IgD-negative memory B cell (primary cell): ENCODE results near the gene ARID5A. TPM values are rescaled to one million over a fixed set of nuclear protein-coding genes. Genes with fewer than 3 reads are reported as not detected.
"Not testable (repeated sequence)": the region's sequence is repeated elsewhere in the genome, so short reads cannot be mapped to it uniquely, and the experiment has no call there.

Source experiments
- H3K27ac Mint-ChIP-seq, 3 donors: one replicate each; pipeline ENCODE4 v1.8.0; 2020 to 2022; ENCODE audit warnings: mild to moderate bottlenecking in 3 of 3, mixed read lengths in 3 of 3, moderate library complexity in 1 of 3
- H3K27me3 Mint-ChIP-seq: one replicate; pipeline ENCODE4 v1.8.0; 2021; ENCODE audit warnings: mixed read lengths
- H3K36me3 Mint-ChIP-seq: one replicate; pipeline ENCODE4 v1.8.0; 2020; ENCODE audit warnings: mild to moderate bottlenecking, mixed read lengths
- H3K4me1 Mint-ChIP-seq, 3 donors: one replicate each; pipeline ENCODE4 v1.8.0; 2020 to 2022; ENCODE audit warnings: mixed read lengths in 3 of 3, mild to moderate bottlenecking in 1 of 3
- H3K4me3 Mint-ChIP-seq, 4 donors: one replicate each; pipeline ENCODE4 v1.8.0; 2020 to 2022; ENCODE audit warnings: mild to moderate bottlenecking in 4 of 4, mixed read lengths in 4 of 4, moderate library complexity in 3 of 4
- H3K9me3 Mint-ChIP-seq, 3 donors: one replicate each; pipeline ENCODE4 v1.8.0; 2020 to 2021; ENCODE audit warnings: mixed read lengths in 3 of 3, mild to moderate bottlenecking in 1 of 3
- polyA plus RNA-seq: library from polyadenylated mRNA; unstranded; fragments of 300-500 nt; fragmentation: Illumina TruSeq; gene quantifications from one replicate; pipeline ENCODE4 v1.2.3, GENCODE V29; 2021

ARID5A gene
- polyA plus RNA-seq, 1 donor from 2014 or later = 62.3 TPM

DNA sequence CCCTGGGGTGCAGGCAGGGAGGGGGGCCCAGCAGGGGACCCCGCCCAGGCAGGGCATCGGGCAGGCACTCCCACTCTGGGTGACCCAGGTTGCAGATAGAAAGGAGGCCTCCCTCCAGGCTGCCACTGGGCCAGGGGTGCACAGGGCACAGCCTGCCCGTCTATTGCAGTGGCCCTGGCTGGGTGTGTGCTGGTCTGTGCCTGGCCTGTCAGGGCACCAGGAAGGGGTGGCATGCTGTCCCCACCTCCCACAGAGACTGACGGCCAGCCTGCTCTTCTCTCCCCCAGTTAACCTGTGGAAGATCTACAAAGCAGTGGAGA, 12.9 kb downstream of the ARID5A start:
- Mint-ChIP-seq H3K27me3 (no peaks in the 10 kb centered on the region), H3K9me3 (no peaks in the 10 kb centered on the region), H3K36me3 (peaks cover 2% of the 10 kb centered on the region), H3K4me1 (peaks cover 5 to 10% (median 8%) of the 10 kb centered on the region in 3 donors), H3K4me3 (no peak overlapping the region), H3K27ac (no peak overlapping the region)

DNA sequence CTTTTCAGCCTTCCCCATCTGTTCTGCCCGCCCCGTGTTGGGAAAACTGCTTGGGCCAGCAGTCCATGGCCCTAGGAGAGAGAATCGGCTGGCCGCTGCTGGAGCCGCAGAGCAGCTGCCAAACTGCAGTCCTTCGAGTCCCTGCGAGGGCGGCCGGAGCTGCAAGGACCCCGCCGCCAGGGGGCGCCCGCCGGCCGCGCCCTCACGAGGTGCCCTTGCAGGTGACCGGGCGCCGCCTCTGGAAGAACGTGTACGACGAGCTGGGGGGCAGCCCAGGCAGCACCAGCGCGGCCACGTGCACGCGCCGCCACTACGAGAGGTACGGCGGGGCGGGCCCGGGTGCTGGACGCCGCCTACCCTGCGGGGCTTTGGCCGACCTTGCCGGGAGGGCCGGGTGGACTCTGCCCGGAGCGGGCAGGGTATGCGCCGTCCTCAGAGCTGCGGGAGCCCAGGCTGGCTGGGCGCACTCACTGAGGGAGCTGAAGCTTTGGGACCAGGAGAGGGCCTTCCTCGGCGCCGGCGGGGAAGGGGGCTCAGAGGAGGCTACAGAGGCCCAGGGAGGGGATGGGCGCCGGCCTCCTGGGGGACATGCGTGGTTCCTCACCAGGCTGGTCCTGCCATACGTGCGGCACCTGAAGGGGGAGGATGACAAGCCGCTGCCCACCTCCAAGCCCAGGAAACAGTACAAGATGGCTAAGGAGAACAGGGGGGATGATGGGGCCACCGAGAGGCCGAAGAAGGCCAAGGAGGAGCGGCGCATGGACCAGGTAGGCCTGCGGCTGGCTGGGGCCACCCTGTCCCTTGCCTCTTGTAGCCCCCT, 13.6 kb downstream of the ARID5A start:
- H3K36me3 Mint-ChIP-seq = peaks cover 2% of the 10 kb centered on the region
- no peak overlapping the region for H3K27ac Mint-ChIP-seq
- H3K9me3 Mint-ChIP-seq = no peaks in the 10 kb centered on the region
- H3K27me3 Mint-ChIP-seq = no peaks in the 10 kb centered on the region
- H3K4me3 Mint-ChIP-seq = no peak overlapping the region
- peaks cover 0 to 7% (median 6%) of the 10 kb centered on the region in 3 donors for H3K4me1 Mint-ChIP-seq

DNA sequence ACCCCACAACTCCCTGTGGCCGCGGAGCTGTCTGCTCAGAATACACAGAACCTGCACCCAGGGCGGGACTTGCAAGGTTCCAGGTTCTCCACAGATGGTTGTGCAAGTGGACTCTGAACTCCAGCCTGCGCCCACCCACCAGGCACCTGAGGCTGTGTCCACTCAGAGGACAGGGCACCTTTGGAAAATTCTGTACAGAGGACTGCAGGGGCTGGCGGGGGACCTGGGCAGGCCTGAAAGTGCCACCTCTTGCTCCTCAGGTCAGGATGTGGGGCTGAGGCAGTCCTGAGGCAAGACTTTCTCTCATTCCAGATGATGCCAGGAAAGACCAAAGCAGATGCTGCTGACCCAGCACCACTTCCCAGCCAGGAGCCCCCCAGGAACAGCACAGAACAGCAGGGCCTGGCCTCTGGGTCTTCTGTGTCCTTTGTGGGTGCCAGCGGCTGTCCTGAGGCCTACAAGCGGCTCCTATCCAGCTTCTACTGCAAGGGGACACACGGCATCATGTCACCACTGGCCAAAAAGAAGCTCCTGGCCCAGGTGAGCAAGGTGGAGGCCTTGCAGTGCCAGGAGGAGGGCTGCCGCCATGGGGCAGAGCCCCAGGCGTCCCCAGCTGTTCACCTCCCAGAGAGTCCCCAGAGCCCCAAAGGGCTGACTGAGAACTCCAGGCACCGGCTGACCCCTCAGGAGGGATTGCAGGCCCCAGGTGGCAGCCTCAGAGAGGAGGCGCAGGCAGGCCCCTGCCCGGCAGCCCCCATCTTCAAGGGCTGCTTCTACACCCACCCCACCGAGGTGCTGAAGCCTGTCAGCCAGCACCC, 14.4 kb downstream of the ARID5A start:
- peaks cover 2% of the 10 kb centered on the region for H3K36me3 Mint-ChIP-seq
- H3K27me3 Mint-ChIP-seq = no peaks in the 10 kb centered on the region
- H3K4me3 Mint-ChIP-seq = no peak overlapping the region
- peak overlapping the region in 1 of 3 donors; percentile 71 for H3K27ac Mint-ChIP-seq
- peaks cover 0 to 5% (median 5%) of the 10 kb centered on the region in 3 donors for H3K4me1 Mint-ChIP-seq
- H3K9me3 Mint-ChIP-seq = no peaks in the 10 kb centered on the region

DNA sequence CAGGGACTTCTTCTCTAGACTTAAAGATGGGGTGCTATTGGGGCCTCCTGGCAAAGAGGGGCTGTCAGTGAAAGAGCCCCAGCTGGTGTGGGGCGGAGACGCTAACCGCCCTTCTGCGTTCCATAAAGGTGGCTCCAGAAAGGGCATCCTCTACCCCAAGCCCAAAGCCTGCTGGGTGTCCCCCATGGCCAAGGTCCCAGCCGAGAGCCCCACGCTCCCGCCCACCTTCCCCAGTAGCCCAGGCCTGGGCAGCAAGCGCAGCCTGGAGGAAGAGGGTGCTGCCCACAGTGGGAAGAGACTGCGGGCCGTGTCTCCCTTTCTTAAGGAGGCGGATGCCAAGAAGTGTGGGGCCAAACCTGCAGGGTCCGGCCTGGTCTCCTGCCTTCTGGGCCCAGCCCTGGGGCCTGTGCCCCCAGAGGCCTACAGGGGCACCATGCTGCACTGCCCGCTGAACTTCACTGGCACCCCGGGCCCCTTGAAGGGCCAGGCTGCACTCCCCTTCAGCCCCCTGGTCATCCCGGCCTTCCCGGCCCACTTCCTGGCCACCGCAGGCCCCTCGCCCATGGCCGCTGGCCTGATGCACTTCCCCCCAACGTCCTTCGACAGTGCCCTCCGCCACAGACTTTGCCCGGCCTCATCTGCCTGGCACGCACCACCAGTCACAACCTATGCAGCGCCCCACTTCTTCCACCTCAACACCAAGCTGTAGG, 15.2 kb downstream of the ARID5A start:
- H3K4me1 Mint-ChIP-seq = peaks cover 0 to 6% (median 4%) of the 10 kb centered on the region in 3 donors
- peak overlapping the region; percentile 51 to 78 (median 71) for H3K27ac Mint-ChIP-seq

DNA sequence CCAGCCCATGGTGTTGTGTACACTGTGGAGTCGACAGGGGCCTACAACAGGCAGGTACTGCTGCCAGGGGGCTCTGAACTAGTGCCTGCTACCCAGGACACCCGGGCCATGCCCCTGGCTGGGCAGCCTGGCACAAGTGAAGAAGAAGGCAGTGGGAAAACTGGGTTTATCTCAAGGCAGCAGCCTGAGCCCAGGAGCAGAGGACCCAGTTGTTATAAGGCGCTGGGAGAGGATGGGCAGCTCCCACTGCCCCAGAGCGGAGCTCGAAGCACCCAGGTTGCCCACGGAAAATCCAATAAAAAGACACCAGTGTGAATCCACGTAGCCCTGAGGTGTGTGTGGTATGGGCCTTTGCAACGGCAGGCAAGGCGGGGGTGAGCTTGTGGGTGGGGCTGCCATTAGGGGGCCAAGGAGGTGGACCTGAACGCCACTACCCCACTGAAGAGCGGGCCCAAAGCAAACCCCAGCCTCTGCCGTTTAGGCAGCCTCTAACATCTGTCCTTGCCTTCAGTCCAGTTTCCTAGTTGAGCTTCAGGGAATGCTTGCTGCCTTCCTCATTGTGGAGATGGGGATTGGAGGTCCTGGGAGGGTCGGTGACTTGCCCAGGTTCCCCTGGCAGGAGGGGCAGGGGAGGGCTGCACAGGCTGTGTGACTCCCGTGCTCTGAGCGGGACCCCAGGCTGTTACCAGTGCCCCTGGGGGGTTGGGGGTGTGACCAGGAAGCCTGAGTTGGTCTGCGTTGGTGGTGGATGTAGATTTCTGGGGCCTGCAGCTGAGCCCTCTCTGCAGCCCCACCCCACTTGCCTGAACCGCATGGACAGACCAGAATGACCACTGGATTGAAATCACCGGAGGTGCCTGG, 16.0 kb downstream of the ARID5A start:
- H3K4me3 Mint-ChIP-seq = peak overlapping the region in 1 of 4 donors; percentile 51
- peaks cover 3% of the 10 kb centered on the region for H3K36me3 Mint-ChIP-seq
- peak overlapping the region; percentile 71 to 89 (median 80) for H3K27ac Mint-ChIP-seq
- peaks cover 0 to 8% (median 7%) of the 10 kb centered on the region in 3 donors for H3K4me1 Mint-ChIP-seq
- H3K27me3 Mint-ChIP-seq = no peaks in the 10 kb centered on the region
- peaks cover 0 to 4% (median 0%) of the 10 kb centered on the region in 3 donors for H3K9me3 Mint-ChIP-seq

More for the DNA sequence above, 15.2 kb downstream of the ARID5A start:
- Mint-ChIP-seq H3K9me3 (peaks cover 0 to 2% (median 0%) of the 10 kb centered on the region in 3 donors), H3K36me3 (peaks cover 2% of the 10 kb centered on the region), H3K4me3 (no peak overlapping the region), H3K27me3 (no peaks in the 10 kb centered on the region)

DNA sequence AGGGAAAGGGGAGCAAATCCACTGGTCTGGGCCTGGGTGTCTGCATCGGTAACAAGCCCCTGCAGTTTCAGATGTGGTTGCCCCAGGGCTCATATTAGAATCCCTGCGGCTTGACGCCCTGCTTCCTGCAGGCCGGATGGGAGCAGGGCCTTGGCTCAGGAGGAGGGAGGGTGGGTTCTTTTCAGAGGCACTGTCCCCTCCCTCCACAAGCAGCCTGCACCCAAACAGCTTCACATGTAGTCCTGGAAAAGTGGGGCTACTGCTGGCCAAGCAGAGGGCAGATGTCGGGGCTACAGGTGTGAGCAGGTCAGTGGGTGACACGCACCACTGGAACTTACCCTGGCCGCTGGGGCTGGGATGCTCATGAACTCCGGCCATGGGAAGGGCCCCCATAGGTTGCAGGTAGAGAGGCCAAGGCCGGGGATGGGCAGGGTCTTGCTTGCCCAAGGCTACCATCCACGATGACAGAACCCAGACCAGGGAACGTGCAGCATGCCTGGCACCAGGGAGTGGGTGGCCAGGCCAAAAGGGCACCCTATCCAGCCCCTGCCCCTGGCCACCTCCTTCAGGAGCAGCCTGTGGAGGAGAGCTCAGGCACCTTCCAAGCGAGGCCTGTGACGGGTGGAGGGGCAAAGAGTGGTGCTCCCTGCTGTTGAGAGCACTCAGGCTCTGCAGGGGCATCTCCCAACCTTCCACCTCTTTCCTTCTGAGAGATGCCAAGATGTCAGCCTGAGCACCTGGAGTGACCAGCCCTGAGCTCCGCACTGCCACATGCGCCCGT, 16.8 kb downstream of the ARID5A start:
- peaks cover 3% of the 10 kb centered on the region for H3K36me3 Mint-ChIP-seq
- H3K27ac Mint-ChIP-seq = peak overlapping the region; percentile 80 to 92 (median 89)
- peak overlapping the region in 1 of 4 donors; percentile 60 for H3K4me3 Mint-ChIP-seq
- H3K9me3 Mint-ChIP-seq = peaks cover 0 to 4% (median 0%) of the 10 kb centered on the region in 3 donors
- peaks cover 0 to 8% (median 7%) of the 10 kb centered on the region in 3 donors for H3K4me1 Mint-ChIP-seq
- no peaks in the 10 kb centered on the region for H3K27me3 Mint-ChIP-seq

DNA sequence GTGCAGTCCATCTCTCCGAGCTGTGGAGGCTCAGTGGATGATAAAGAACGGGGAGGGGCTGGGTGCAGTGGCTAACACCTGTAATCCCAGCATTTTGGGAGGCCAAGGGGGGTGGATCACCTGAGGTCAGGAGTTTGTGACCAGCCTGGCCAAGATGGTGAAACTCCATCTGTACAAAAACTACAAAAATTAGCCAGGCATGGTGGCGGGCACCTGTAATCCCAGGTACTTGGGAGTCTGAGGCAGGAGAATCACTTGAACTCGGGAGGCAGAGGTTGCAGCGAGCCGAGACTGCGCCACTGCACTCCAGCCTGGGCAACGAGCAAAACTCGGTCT, 17.4 kb downstream of the ARID5A start:
- Mint-ChIP-seq H3K27ac (peak overlapping the region in 2 of 3 donors; percentile 12 to 92), H3K4me3 (peak overlapping the region in 2 of 4 donors; percentile 60 to 68)
- H3K4me1 Mint-ChIP-seq, H3K9me3 Mint-ChIP-seq, H3K36me3 Mint-ChIP-seq, H3K27me3 Mint-ChIP-seq: not testable (repeated sequence)

DNA sequence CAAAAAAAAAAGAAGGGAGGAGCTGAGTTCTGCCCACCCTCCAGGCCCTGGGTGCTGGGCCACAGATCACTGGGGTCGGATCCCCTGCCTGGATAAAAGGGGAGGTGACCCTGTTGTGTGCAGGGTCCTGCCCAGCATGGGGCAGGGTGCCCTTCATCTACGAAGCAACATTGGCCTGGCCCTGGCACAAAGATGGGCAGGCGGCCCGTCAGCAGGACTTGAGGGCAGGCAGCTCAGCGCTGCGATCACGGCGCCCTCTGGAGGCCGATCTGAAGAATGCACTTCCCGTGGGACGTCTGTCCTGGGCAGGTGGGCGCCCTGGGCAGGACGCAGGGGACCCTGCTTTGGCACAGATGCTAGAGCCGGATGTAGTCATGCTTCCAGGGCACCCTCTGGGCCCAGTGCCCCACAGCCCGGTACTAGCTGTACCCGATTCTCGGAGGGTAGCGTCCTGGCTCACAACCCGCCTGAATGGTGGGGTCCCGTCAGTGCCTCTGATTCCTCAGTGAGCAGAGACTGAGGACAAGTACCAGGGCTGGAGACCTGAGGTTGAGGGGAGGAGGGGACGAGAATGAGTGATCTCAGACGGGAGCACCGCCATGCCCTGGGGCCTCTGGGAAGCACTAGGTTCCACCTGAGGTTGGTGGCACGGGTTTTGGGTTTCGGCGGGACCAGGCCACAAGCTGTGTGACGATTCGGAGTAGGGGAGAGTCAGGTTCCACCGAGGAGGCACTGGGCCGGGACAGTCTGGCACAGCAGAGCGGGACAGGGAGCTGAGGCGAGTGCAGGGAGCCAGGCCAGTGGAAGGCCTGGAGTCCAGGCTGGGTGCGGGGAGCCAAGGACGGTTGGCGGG, 18.0 kb downstream of the ARID5A start:
- Mint-ChIP-seq H3K27me3 (no peaks in the 10 kb centered on the region), H3K36me3 (peaks cover 3% of the 10 kb centered on the region), H3K9me3 (peaks cover 0 to 4% (median 0%) of the 10 kb centered on the region in 3 donors), H3K27ac (peak overlapping the region in 2 of 3 donors; percentile 12 to 82), H3K4me1 (peaks cover 0 to 8% (median 7%) of the 10 kb centered on the region in 3 donors), H3K4me3 (peak overlapping the region in 2 of 4 donors; percentile 41 to 68)

DNA sequence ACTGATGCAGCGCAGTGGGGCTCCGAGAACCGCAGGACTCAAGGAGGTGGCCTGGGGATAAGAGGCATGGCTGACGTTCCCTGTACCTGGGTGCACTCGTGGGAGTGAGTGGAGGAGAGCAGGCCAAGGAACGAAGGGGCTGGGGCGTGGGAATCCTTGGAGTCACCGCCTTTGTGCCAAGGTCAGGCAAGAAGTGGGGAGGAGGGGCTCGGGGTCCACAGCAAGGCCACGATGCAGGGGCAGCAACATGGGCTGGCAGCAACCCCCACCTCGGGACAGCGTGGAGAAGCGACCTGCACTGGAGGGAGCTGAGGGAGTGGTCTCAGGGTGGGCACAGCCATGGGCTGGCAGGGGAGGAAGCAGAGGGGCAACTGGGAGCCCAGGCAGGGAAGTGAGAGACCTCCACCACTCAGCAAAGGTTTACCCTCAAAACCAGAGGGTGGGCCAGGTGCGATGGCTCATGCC, 18.6 kb downstream of the ARID5A start:
- Mint-ChIP-seq H3K27me3 (no peaks in the 10 kb centered on the region), H3K27ac (peak overlapping the region in 1 of 3 donors; percentile 12), H3K9me3 (peaks cover 0 to 4% (median 0%) of the 10 kb centered on the region in 3 donors), H3K36me3 (peaks cover 3% of the 10 kb centered on the region), H3K4me3 (peak overlapping the region in 1 of 4 donors; percentile 22), H3K4me1 (peaks cover 0 to 8% (median 7%) of the 10 kb centered on the region in 3 donors)

DNA sequence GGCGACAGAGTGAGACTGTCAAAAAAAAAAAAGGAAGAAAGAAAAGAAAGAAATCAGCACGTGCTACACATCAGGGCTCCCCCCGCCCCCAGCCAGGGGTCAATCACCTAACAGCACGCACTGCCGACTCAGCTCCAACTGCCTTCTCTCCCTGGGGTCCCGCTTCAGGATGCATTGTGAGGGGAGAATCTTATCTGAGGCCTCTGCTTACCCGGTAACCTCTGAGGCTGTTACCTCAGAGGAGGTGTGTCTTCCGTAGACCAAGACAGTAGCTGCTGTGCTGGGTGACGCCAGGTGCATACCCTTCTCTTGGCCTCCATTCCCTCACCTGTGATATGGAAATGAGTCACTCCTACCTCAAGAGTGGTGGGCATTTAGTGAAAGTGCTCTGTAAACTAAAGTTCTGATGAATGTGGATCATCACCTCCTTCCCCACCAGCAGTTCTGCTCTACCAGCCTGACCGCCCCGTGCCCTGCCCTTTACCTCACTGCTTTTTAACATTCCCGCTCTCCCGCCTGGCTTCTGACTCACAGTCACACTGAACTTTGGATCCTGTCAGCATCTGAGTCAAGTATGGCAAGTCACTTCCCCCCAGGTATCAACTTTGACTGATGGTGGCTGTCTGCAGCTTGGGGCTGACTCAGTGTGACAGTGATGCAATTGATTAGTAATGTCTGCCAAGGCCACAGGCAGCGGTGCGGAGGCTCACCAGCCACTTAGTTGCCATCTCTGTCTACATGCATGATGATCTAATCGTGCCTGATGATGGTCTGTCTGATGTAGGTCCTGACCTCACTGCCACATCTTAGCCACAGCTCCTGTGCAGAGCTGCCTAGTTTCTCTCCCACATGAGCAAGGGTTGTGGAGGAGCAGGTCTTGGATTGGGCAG, 20.1 kb downstream of the ARID5A start:
- H3K36me3 Mint-ChIP-seq = peaks cover 3% of the 10 kb centered on the region
- no peak overlapping the region for H3K27ac Mint-ChIP-seq
- H3K9me3 Mint-ChIP-seq = peaks cover 0 to 4% (median 0%) of the 10 kb centered on the region in 3 donors
- peaks cover 0 to 8% (median 7%) of the 10 kb centered on the region in 3 donors for H3K4me1 Mint-ChIP-seq
- peaks cover 1% of the 10 kb centered on the region for H3K27me3 Mint-ChIP-seq
- H3K4me3 Mint-ChIP-seq = peak overlapping the region in 1 of 4 donors; percentile 9

DNA sequence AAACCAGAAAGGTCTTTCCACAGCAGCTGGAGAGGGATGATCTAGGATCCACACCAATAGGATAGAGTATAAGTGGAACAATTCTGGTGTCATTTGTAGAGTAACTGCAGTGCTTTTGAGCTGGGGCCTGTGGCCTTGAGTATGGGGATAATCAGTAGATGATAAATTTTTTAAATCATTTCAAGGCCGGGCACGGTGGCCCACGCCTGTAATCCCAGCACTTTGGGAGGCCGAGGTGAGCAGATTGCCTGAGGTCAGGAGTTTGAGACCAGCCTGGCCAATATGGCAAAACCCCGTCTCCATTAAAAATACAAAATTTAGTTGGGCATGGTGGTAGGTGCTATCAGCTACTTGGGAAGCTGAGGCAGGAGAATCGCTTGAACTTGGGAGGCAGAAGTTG, 20.9 kb downstream of the ARID5A start:
- Mint-ChIP-seq H3K4me3 (peak overlapping the region in 1 of 4 donors; percentile 17), H3K27ac (peak overlapping the region in 1 of 3 donors; percentile 92)
- H3K9me3 Mint-ChIP-seq, H3K4me1 Mint-ChIP-seq, H3K36me3 Mint-ChIP-seq, H3K27me3 Mint-ChIP-seq: not testable (repeated sequence)

DNA sequence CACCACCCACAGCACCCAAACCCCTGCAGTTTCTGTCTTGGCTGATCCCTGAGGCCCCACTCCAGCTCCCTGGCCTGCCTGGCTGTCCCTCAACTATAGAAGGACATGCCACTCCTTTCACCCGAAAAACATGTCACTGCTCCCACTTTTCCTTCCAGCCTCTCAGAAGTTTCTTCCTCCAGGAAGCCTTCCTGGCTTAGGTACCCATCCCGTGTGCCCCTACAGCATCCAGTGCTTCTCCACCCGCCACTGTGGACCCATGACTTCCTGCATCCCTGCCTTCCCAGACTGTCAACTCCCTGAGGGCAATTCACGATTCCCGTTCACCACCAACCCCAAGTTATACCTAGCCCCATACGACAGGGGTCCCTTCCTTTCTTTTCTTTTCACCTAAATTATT, 21.5 kb downstream of the ARID5A start:
- H3K4me1 Mint-ChIP-seq = peaks cover 0 to 8% (median 7%) of the 10 kb centered on the region in 3 donors
- H3K27ac Mint-ChIP-seq = peak overlapping the region in 1 of 3 donors; percentile 92
- H3K27me3 Mint-ChIP-seq = peaks cover 1% of the 10 kb centered on the region
- peaks cover 0 to 7% (median 0%) of the 10 kb centered on the region in 3 donors for H3K9me3 Mint-ChIP-seq
- peaks cover 1% of the 10 kb centered on the region for H3K36me3 Mint-ChIP-seq
- peak overlapping the region in 1 of 4 donors; percentile 12 for H3K4me3 Mint-ChIP-seq
